GM20431 (cell line): ENCODE measurements around the gene REP15.

Source experiments
- in situ Hi-C: fragments of 300-500 bp; cut with MseI, MboI; formaldehyde crosslinking; loops from one replicate; pipeline ENCODE4 v1.15.0; 2020; ENCODE audit warnings: low sequenced_read_pairs; ENCODE audit not compliant: unreplicated experiment

The REP15 gene

GRCh38 chr12:27696293-27696652 is at the start of gene REP15:
TSS of gene REP15 (plus strand) at chr12:27696447. CDS start at chr12:27696563, 116 bp downstream.
- in situ Hi-C loops, result no loop called here

GRCh38 chr12:27650011-27650410 is 46.2 kb upstream of the REP15 start:
- in situ Hi-C loops, result loop anchor here (25.0 kb wide), 1 partner anchor 213 kb away; the partner anchor contains the start of gene SMCO2

GRCh38 chr12:27651201-27651600 is 45.0 kb upstream of the REP15 start:
- in situ Hi-C loops, result loop anchor here (25.0 kb wide), 1 partner anchor 214 kb away; the partner anchor contains the start of gene SMCO2

GRCh38 chr12:27652174-27652763 is 44.0 kb upstream of the REP15 start:
- in situ Hi-C loops, result loop anchor here (25.0 kb wide), 1 partner anchor 215 kb away; the partner anchor contains the start of gene SMCO2

- in situ Hi-C loops, result loop anchor here (25.0 kb wide), 1 partner anchor 216 kb away; the partner anchor contains the start of gene SMCO2
These were observed 42.6 kb upstream of the REP15 start for GRCh38 chr12:27653661-27654060.

- in situ Hi-C loops, result loop anchor here (25.0 kb wide), 1 partner anchor 218 kb away; the partner anchor contains the start of gene SMCO2
These were observed 40.8 kb upstream of the REP15 start for GRCh38 chr12:27655476-27655875.

- in situ Hi-C loops, result loop anchor here (25.0 kb wide), 1 partner anchor 220 kb away; the partner anchor contains the start of gene SMCO2
These were observed 39.0 kb upstream of the REP15 start for GRCh38 chr12:27657296-27657695.

- in situ Hi-C loops, result loop anchor here (25.0 kb wide), 1 partner anchor 228 kb away; the partner anchor contains the start of gene SMCO2
These were observed 30.5 kb upstream of the REP15 start for GRCh38 chr12:27665704-27666103.

GRCh38 chr12:27666510-27666909 is 29.7 kb upstream of the REP15 start:
- in situ Hi-C loops, result loop anchor here (25.0 kb wide), 1 partner anchor 229 kb away; the partner anchor contains the start of gene SMCO2

- in situ Hi-C loops, result loop anchor here (25.0 kb wide), 1 partner anchor 230 kb away; the partner anchor contains the start of gene SMCO2
These were observed 28.7 kb upstream of the REP15 start for GRCh38 chr12:27667540-27667939.

GRCh38 chr12:27672051-27672450 is 24.2 kb upstream of the REP15 start:
- in situ Hi-C loops, result loop anchor here (25.0 kb wide), 1 partner anchor 235 kb away; the partner anchor contains the start of gene SMCO2

- in situ Hi-C loops, result loop anchor here (25.0 kb wide), 1 partner anchor 235 kb away; the partner anchor contains the start of gene SMCO2
These were observed 23.6 kb upstream of the REP15 start for GRCh38 chr12:27672643-27673042.

- in situ Hi-C loops, result loop anchor here (25.0 kb wide), 1 partner anchor 236 kb away; the partner anchor contains the start of gene SMCO2
These were observed 23.0 kb upstream of the REP15 start for GRCh38 chr12:27673101-27673718.

- in situ Hi-C loops, result loop anchor here (25.0 kb wide), 1 partner anchor 238 kb away; the partner anchor contains the start of gene SMCO2
These were observed 21.3 kb upstream of the REP15 start for GRCh38 chr12:27674989-27675388.

- in situ Hi-C loops, result no loop called here
These were observed 15.6 kb upstream of the REP15 start for GRCh38 chr12:27680619-27681018.

- in situ Hi-C loops, result no loop called here
These were observed 13.7 kb upstream of the REP15 start for GRCh38 chr12:27682534-27682933.

GRCh38 chr12:27685274-27685673 is 11.0 kb upstream of the REP15 start:
- in situ Hi-C loops, result no loop called here

- in situ Hi-C loops, result no loop called here
These were observed 10.1 kb upstream of the REP15 start for GRCh38 chr12:27686147-27686546.

GRCh38 chr12:27688671-27689070 is 7.6 kb upstream of the REP15 start:
- in situ Hi-C loops, result no loop called here

GRCh38 chr12:27689558-27690180 is 6.6 kb upstream of the REP15 start:
- in situ Hi-C loops, result no loop called here
